IPS DF 6.9 (cell line): ENCODE results near the gene TAS2R46.
"Not testable (repeated sequence)": the region's sequence is repeated elsewhere in the genome, so short reads cannot be mapped to it uniquely, and the experiment has no call there.

Source experiments
- DNase-seq: peaks from one replicate; pipeline ENCODE4 v3.0.0-alpha.2; 2013; ENCODE audit warnings: low read depth, low spot score
- H3K27ac ChIP-seq: one replicate; pipeline ENCODE4 v1.5.1; 2013; ENCODE audit warnings: low read length, control low read depth
- H3K27me3 ChIP-seq: 2 replicates; pipeline ENCODE4 v1.6.1; 2013; ENCODE audit warnings: mild to moderate bottlenecking, low read length; ENCODE audit not compliant: control insufficient read depth, insufficient read depth
- H3K36me3 ChIP-seq: 2 replicates; pipeline ENCODE4 v1.6.1; 2013; ENCODE audit warnings: low read length; ENCODE audit not compliant: control insufficient read depth, insufficient read depth
- H3K4me1 ChIP-seq: 2 replicates; pipeline ENCODE4 v1.6.1; 2013; ENCODE audit warnings: low read length; ENCODE audit not compliant: control insufficient read depth, insufficient read depth
- H3K4me3 ChIP-seq: 2 replicates; pipeline ENCODE4 v1.5.1; 2013; ENCODE audit warnings: mild to moderate bottlenecking, low read length
- H3K9me3 ChIP-seq: 2 replicates; pipeline ENCODE4 v1.6.1; 2013; ENCODE audit warnings: low read length, inconsistent platforms; ENCODE audit not compliant: control insufficient read depth, insufficient read depth
- WGBS: extraction: QIAGEN DNeasy Blood & Tissue Kit; methylation state at CpG from one replicate; pipeline ENCODE4 v1.1.7; 2013; ENCODE audit warnings: mixed read lengths, missing lambda C conversion rate; ENCODE audit not compliant: insufficient read length, insufficient coverage; 5-methylcytosine and 5-hydroxymethylcytosine counted together

TAS2R46 gene

DNA sequence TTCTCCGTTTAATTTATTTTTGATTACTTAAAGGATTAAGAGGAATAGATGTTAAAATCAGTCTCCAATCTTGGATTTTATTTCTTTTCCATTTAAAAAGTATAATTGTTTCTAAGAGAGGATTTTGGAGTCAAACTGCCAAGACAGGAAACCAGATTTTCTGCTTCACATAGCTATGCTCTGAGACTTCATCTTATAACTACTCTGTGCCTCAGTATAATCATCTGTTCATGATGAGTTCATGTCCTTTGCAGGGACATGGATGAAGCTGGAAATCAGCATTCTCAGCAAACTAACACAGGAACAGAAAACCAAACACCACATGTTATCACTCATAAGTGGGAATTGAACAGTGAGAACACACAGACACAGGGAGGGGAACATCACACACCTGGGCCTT lies 21.9 kb downstream of the TAS2R46 start:
- no peak overlapping the region for H3K4me3 ChIP-seq
- no peak overlapping the region for H3K27ac ChIP-seq
- H3K27me3 ChIP-seq, result no peaks in the 10 kb centered on the region
- no peaks in the 10 kb centered on the region for H3K9me3 ChIP-seq
- no peaks in the 10 kb centered on the region for H3K4me1 ChIP-seq
- DNase-seq, result no peak
- no CpG with 5 or more reads among the region's 1 CpG for WGBS
- H3K36me3 ChIP-seq, result no peaks in the 10 kb centered on the region

DNA sequence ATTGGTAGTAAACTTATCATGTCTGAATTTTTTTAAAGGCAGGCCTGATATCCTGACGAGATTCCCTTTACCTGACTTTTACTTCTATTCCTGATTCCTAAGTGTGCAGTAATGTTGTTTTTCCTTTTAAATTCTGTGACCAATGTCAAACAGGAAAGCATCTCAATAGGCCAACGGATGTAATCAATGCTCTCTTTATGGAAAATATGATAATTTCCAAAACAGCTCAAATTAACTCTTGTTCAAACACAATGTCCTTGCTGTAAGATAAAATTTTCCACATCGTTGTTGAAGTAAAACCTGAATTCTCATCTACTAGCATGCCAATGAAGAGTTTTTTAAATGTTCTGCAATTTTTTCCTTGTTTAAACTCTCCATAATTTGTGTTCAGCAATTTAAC lies 22.9 kb downstream of the TAS2R46 start:
- no CpG with 5 or more reads among the region's 3 CpGs for WGBS
- H3K27ac ChIP-seq, result no peak overlapping the region
- no peaks in the 10 kb centered on the region for H3K36me3 ChIP-seq

DNA sequence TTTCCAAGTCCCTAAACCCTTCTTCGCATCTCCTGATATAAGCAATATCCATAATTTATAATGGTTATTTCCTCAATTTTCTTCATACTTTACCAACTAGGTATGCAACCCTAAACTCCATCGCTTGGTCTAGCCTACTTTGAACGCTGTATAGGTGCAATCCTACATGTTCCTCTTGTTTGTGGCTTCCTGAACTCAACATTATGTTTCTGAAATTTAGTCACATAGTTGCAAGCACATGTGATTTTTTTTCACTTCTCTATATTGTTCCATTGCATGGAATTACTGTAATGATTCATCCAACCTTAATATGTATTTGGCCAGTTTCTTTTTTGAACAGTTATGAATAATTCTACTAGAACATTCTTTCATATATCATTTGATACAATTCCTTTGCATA lies 28.1 kb downstream of the TAS2R46 start:
- H3K36me3 ChIP-seq, H3K9me3 ChIP-seq, H3K27ac ChIP-seq, H3K4me1 ChIP-seq, H3K27me3 ChIP-seq, DNase-seq, H3K4me3 ChIP-seq: not testable (repeated sequence)
- WGBS, result no CpG with 5 or more reads among the region's 3 CpGs

More for the DNA sequence above, 22.9 kb downstream of the TAS2R46 start:
- Histone ChIP-seq H3K27me3 (no peaks in the 10 kb centered on the region), H3K9me3 (no peaks in the 10 kb centered on the region), H3K4me3 (no peak overlapping the region), H3K4me1 (no peaks in the 10 kb centered on the region)
- no peak for DNase-seq

DNA sequence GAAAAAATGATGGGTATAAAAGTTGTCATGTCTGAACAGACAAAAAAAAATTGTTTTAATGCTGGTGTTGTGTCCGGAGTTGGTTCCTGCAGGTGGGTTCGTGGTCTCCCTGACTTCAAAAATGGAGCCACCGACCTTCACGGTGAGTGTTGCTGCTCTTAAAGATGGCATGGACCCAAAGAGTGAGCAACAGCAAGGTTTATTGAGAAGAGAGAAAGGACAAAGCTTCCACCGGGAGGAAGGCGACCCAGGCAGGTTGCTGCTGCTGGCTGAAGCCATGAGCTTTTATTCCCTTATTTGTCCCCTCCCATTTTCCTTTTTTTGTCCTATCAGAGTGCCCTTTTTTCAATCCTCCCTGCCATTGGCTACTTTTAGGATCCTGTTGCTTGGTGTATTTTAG lies 30.8 kb downstream of the TAS2R46 start, which contains the start of gene TAS2R31:
Gene TAS2R31, minus strand, starts transcription at position 101 of the 400 bp plus-strand sequence. Its CDS starts 72 bp downstream, at position 29.
- H3K4me1 ChIP-seq, result no peaks in the 10 kb centered on the region
- WGBS, result no CpG with 5 or more reads among the region's 6 CpGs
- H3K36me3 ChIP-seq, result no peaks in the 10 kb centered on the region
- H3K27ac ChIP-seq, result no peak within 1 kb of the TSS
- no peaks in the 10 kb centered on the region for H3K27me3 ChIP-seq
- no peak within 1 kb of the TSS for H3K4me3 ChIP-seq
- no peak for DNase-seq
- H3K9me3 ChIP-seq, result no peaks in the 10 kb centered on the region

DNA sequence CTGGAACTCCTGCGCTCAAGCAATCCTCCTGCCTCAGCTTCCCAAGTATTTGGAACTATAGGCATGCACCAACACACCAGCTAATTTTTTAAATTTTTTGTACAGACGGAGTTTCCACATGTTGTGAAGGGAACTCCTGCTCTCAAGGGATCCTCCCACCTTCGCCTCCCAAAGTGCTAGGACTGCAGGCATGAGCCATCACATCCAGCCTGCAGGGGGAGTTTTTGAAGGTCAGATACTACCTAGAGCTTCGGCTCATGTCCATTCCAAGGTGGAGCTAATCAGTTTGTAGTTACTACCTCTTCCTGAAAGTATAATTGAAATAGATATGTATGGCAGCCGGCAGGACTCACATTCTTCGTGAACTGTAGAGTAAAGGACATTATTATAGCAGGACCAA lies 36.0 kb downstream of the TAS2R46 start:
- no peak overlapping the region for H3K27ac ChIP-seq
- H3K4me1 ChIP-seq, result no peaks in the 10 kb centered on the region
- no peaks in the 10 kb centered on the region for H3K36me3 ChIP-seq
- no peak overlapping the region for H3K4me3 ChIP-seq
- no peaks in the 10 kb centered on the region for H3K9me3 ChIP-seq
- H3K27me3 ChIP-seq, result no peaks in the 10 kb centered on the region
- DNase-seq, result peak; percentile 20
- WGBS, result no CpG with 5 or more reads among the region's 6 CpGs

DNA sequence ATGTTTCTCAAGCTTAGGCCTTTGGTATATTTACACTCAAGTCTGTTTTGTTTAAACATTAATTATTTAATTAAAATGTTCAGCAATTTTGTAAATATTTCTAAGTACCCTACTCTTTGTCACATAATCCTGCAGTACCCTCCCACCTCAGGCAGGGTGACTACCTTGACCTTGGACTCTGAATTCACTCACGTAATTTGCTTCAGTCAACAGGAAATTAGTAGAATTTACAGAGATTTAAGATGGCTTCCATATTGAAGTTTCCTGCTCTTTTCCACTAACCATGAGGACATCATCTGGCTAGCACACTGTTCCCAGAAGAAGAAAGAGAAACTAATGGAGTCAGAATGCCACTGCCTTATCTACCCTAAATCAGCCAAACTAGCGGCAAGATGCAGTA lies 38.7 kb downstream of the TAS2R46 start:
- no peaks in the 10 kb centered on the region for H3K36me3 ChIP-seq
- no peaks in the 10 kb centered on the region for H3K9me3 ChIP-seq
- H3K4me3 ChIP-seq, result no peak overlapping the region
- WGBS, result no CpG with 5 or more reads among the region's 2 CpGs
- no peaks in the 10 kb centered on the region for H3K27me3 ChIP-seq
- no peak overlapping the region for H3K27ac ChIP-seq
- no peak for DNase-seq
- no peaks in the 10 kb centered on the region for H3K4me1 ChIP-seq

DNA sequence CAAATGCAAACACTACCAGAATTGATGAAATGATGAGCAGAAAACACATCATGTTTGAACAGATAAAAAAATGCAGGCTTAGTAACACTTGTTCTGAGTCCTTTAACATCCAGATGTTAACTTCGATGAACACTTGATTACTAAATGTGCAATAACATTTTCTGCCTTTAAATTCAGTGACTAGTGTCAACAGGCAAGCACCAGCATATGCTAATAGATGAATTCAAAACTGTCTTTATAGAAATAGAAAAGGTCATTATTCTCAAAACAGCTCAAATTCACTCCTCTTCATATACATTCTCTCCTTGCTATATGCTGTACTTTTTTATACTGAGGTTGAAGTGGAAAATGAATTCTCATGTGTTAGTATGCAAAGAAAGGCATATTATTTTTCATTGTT lies 39.6 kb downstream of the TAS2R46 start, which contains the start of gene TAS2R19:
Gene TAS2R19, minus strand, starts transcription at position 101 of the 400 bp plus-strand sequence. Its CDS starts 49 bp downstream, at position 52.
- Histone ChIP-seq H3K27ac (no peak within 1 kb of the TSS), H3K36me3 (no peaks in the 10 kb centered on the region), H3K9me3 (no peaks in the 10 kb centered on the region), H3K4me1 (no peaks in the 10 kb centered on the region), H3K27me3 (no peaks in the 10 kb centered on the region), H3K4me3 (no peak within 1 kb of the TSS)
- DNase-seq, result no peak
- no CpG with 5 or more reads among the region's 1 CpG for WGBS

DNA sequence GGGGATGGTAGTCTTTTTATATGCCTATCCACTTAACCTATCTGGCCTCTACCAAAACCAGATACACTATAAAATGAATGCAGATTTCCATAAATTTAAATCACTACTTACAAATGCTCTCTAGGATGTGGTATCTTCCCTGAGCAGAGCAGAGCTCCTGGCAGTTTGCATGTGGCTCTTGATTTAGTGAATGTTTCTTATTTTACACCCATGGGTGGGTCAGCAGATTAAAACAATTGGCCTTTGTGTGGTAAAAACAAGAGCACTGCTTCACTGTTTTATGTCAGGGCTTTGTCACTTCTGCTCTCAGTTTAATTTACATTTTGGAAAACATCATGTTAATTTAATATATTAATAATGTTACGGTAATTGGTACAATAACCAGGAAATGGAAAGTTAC lies 45.2 kb downstream of the TAS2R46 start:
- Histone ChIP-seq H3K4me3 (no peak overlapping the region), H3K27me3 (no peaks in the 10 kb centered on the region), H3K27ac (no peak overlapping the region), H3K9me3 (no peaks in the 10 kb centered on the region), H3K36me3 (no peaks in the 10 kb centered on the region), H3K4me1 (no peaks in the 10 kb centered on the region)
- no CpG with 5 or more reads among the region's 1 CpG for WGBS
- DNase-seq, result no peak

DNA sequence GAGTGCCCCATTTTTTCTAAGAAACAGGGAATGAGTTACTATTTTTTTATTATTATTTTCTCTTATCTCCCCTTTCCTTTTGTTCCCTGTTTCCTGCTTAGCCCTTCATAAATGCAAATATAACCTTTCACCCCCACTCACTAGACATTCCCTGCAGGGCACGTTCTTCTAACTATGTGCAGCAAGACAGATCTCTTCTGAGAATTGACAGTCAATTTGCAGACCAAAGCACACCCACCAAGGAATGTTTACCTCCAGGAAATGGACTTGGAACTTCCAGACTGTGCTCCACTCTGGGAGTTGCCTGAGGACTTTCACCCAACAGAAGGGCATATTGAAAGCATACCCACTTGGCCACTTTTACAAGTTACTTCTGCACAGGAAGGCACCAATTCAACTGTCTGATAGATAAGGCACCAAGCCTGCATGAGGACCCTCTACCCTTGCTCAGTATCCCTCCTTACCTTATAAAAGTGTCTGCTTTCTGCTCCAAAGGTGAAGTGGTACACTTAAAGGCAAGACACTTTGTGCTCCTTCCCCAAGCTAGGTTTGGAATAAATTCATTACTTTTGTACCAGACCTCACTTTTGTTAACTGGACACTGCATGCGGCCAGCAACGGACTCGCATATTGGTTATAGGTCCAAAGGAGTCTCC lies 46.2 kb downstream of the TAS2R46 start:
- WGBS, result no CpG with 5 or more reads among the region's 4 CpGs
- Histone ChIP-seq H3K9me3 (no peaks in the 10 kb centered on the region), H3K36me3 (no peaks in the 10 kb centered on the region), H3K4me1 (no peaks in the 10 kb centered on the region), H3K27me3 (no peaks in the 10 kb centered on the region), H3K27ac (no peak overlapping the region), H3K4me3 (no peak overlapping the region)
- DNase-seq, result no peak

DNA sequence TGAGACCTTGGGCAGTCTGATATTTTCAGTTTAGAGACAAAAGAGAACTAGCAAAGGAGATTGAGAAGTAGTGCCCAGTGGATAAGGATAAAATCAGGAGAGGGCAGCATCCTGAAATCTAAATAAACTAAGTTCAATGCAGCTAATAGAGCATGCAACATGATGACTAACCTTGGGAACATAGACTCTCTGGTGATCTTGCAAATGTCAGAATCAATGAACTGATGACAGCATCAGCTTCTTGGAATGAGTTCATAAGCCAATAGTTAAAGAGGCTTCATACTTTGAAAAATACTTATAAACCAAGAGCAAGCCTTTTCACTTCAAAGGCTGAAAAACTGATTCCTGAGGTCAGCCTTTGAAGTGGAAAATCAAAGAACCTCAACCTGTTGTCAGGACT lies 47.9 kb downstream of the TAS2R46 start:
- no peak for DNase-seq
- no peaks in the 10 kb centered on the region for H3K36me3 ChIP-seq
- H3K27me3 ChIP-seq, result no peaks in the 10 kb centered on the region
- H3K9me3 ChIP-seq, result no peaks in the 10 kb centered on the region
- no peak overlapping the region for H3K27ac ChIP-seq
- H3K4me1 ChIP-seq, result no peaks in the 10 kb centered on the region
- H3K4me3 ChIP-seq, result no peak overlapping the region
